Small intestine (tissue), 7 donors: Measurements from ENCODE around the gene STT3B. TPM values are rescaled to one million over a fixed set of nuclear protein-coding genes. Genes with fewer than 3 reads are reported as not detected.

ENCODE experiments used
- DNase-seq, 2 donors: peaks; one replicate each; pipeline versions ENCODE4 v3.0.0 to v3.0.0-alpha.2; 2013
- FAIRE-seq: peaks from 2 replicates; lab custom pipeline; 2012; peaks lifted over from hg19 to GRCh38; lab: Jason Lieb, UNC
- H3K27ac ChIP-seq, 3 donors: one replicate each; pipeline ENCODE4 v1.5.1; 2013; ENCODE audit warnings: low read length in 2 of 3, mild to moderate bottlenecking in 2 of 3, control low read depth in 1 of 3, inconsistent platforms in 1 of 3, low read depth in 1 of 3, moderate library complexity in 1 of 3
- H3K27me3 ChIP-seq, 3 donors: one replicate each; pipeline ENCODE4 v1.6.1; 2013; ENCODE audit warnings: low read length in 3 of 3, inconsistent platforms in 1 of 3; ENCODE audit not compliant: control insufficient read depth in 3 of 3, insufficient read depth in 3 of 3
- H3K36me3 ChIP-seq, 3 donors: one replicate each; pipeline ENCODE4 v1.6.1; 2013; ENCODE audit warnings: low read length in 3 of 3, inconsistent platforms in 1 of 3, low read depth in 1 of 3, mild to moderate bottlenecking in 1 of 3, moderate library complexity in 1 of 3; ENCODE audit not compliant: control insufficient read depth in 3 of 3, insufficient read depth in 2 of 3
- H3K4me1 ChIP-seq, 3 donors: one replicate each; pipeline ENCODE4 v1.6.1; 2013; ENCODE audit warnings: low read length in 2 of 3, inconsistent platforms in 1 of 3, low read depth in 1 of 3, mild to moderate bottlenecking in 1 of 3, moderate library complexity in 1 of 3; ENCODE audit not compliant: control insufficient read depth in 3 of 3, insufficient read depth in 2 of 3
- H3K4me3 ChIP-seq, 3 donors: one replicate each; pipeline ENCODE4 v1.5.1; 2013; ENCODE audit warnings: low read length in 3 of 3, control low read depth in 1 of 3, inconsistent platforms in 1 of 3, low read depth in 1 of 3, mild to moderate bottlenecking in 1 of 3, moderate library complexity in 1 of 3
- H3K9me3 ChIP-seq, 2 donors: one replicate each; pipeline ENCODE4 v1.6.1; 2013; ENCODE audit warnings: low read depth in 1 of 2, low read length in 1 of 2; ENCODE audit not compliant: control insufficient read depth in 2 of 2, insufficient read depth in 1 of 2
- WGBS, 3 donors: extraction: QIAGEN DNeasy Blood & Tissue Kit; methylation state at CpG; one replicate each; pipeline ENCODE4 v1.1.7; 2013; 5-methylcytosine and 5-hydroxymethylcytosine counted together
- polyA plus RNA-seq, 4 donors: library from polyadenylated mRNA; stranded (reverse) in 3 of 4; unstranded in 1 of 4; fragments of 200-250 nt in 3 of 4; fragments of 120-200 nt in 1 of 4; gene quantifications; one replicate each; pipeline versions ENCODE4 v1.2.1 to v1.2.3, GENCODE V29; 2013
- donor health status: healthy with polysubstance abuse.
- donor health status: control.
- donor health status: control.
- donor health status: Bipolar disorder and iron deficiency.
- donor health status: healthy.

The STT3B gene
- polyA plus RNA-seq, 4 donors: 22.2 to 139 (median 51.4) TPM

DNA sequence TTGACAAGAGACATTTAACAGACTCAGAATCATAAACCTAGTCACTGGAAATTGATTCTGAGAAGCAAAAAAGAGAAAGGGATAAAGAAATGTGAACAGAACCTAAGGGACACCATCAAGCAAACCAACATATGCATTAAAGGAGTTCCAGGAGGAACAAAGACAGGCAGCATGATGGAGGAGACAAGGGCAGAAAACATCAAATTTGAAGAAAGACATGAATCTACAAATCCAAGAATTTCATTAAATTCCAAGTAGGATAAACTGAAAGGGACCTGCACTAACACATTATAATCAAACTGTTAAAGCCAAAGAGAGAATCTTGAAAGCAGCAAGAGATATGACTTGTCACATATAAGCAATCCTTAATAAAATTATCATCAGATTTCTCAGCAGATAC is 122.3 kb downstream of the STT3B start:
- Histone ChIP-seq H3K9me3 (peaks cover 0 to 31% of the 10 kb centered on the region in 2 donors), H3K27me3 (no peaks in the 10 kb centered on the region), H3K4me1 (no peaks in the 10 kb centered on the region), H3K36me3 (peaks cover 0 to 4% (median 0%) of the 10 kb centered on the region in 3 donors), H3K27ac (no peak overlapping the region), H3K4me3 (no peak overlapping the region)
- no peak for FAIRE-seq
- no peak for DNase-seq

DNA sequence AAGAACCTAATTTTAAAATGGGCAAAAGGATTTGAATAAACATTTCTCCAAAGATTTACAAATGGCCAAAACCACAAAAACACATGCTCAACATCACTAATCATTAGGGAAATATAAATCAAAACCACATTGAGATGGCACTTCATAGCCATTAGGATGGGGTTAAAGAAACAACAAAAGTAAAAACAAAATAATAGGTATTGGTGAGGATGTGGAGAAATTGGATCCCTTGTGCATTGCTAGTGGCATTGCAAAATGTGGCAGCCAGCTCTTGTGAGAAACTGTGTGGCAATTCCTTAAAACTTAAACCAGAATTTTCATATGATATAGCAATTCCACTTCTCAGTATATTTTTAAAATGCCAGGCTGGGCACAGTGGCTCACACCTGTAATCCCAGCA is 126.5 kb downstream of the STT3B start:
- DNase-seq (no peak), FAIRE-seq (no peak)
- Histone ChIP-seq H3K27ac (no peak overlapping the region), H3K4me3 (no peak overlapping the region), H3K9me3 (peaks cover 0 to 14% of the 10 kb centered on the region in 2 donors), H3K4me1 (no peaks in the 10 kb centered on the region), H3K27me3 (no peaks in the 10 kb centered on the region), H3K36me3 (peaks cover 0 to 18% (median 0%) of the 10 kb centered on the region in 3 donors)

GRCh38 chr3:31661286-31661685 is 128.6 kb downstream of the STT3B start:
- no peak for DNase-seq

GRCh38 chr3:31661993-31662670 is 129.4 kb downstream of the STT3B start:
- peaks cover 0 to 31% (median 0%) of the 10 kb centered on the region in 3 donors for H3K36me3 ChIP-seq
- no peaks in the 10 kb centered on the region for H3K9me3 ChIP-seq
- no peaks in the 10 kb centered on the region for H3K4me1 ChIP-seq
- no peak overlapping the region for H3K27ac ChIP-seq
- 90 to 97% (median 95%) methylated on average over 5 of the region's 5 CpGs for WGBS, 3 donors
- no peaks in the 10 kb centered on the region for H3K27me3 ChIP-seq
- FAIRE-seq: no peak
- no peak overlapping the region for H3K4me3 ChIP-seq
- DNase-seq: no peak

More at GRCh38 chr3:31661286-31661685, 128.6 kb downstream of the STT3B start:
- Histone ChIP-seq H3K9me3 (no peaks in the 10 kb centered on the region), H3K27me3 (no peaks in the 10 kb centered on the region), H3K4me3 (no peak overlapping the region), H3K27ac (no peak overlapping the region), H3K36me3 (peaks cover 0 to 30% (median 0%) of the 10 kb centered on the region in 3 donors), H3K4me1 (no peaks in the 10 kb centered on the region)
- no peak for FAIRE-seq
- WGBS, 3 donors: 79 to 88% (median 84%) methylated on average over 5 of the region's 5 CpGs

- Histone ChIP-seq H3K4me1 (no peaks in the 10 kb centered on the region), H3K36me3 (peaks cover 0 to 33% (median 0%) of the 10 kb centered on the region in 3 donors), H3K27ac (no peak overlapping the region), H3K4me3 (no peak overlapping the region), H3K9me3 (no peaks in the 10 kb centered on the region), H3K27me3 (no peaks in the 10 kb centered on the region)
- FAIRE-seq (no peak), DNase-seq (no peak)
- 97 to 99% (median 98%) methylated on average over 17 of the region's 17 CpGs for WGBS, 3 donors
Observed at GRCh38 chr3:31664031-31664430, 131.3 kb downstream of the STT3B start.

DNA sequence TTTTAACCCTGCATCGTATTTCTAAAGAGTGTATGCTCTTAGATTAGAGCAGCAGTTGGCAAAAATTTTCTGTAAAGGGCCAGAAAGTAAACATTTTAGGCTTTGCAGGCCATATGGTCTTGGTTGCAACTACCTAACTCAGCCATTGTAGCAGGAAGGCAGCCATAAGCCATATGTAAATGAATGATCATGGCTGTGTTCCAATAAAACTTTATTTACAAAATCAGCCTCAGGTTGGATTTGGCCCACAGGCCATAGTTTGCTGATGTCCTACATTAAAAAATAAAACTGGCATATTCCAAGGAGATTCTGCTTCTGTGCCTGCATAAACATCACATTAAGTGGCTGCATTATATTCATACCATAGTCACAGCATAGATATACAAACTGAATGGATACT is 134.9 kb downstream of the STT3B start:
- no peak for FAIRE-seq
- 83 to 94% (median 90%) methylated on average over 1 of the region's 1 CpG for WGBS, 3 donors
- Histone ChIP-seq H3K9me3 (no peaks in the 10 kb centered on the region), H3K27me3 (no peaks in the 10 kb centered on the region), H3K27ac (no peak overlapping the region), H3K4me3 (no peak overlapping the region), H3K36me3 (peaks cover 0 to 29% (median 0%) of the 10 kb centered on the region in 3 donors), H3K4me1 (peaks cover 0 to 13% (median 0%) of the 10 kb centered on the region in 3 donors)
- DNase-seq: no peak

- DNase-seq (peak; percentile 8 to 14), FAIRE-seq (no peak)
- WGBS, 3 donors: 87 to 88% (median 87%) methylated on average over 4 of the region's 4 CpGs
- peaks cover 0 to 13% (median 0%) of the 10 kb centered on the region in 3 donors for H3K4me1 ChIP-seq
- no peaks in the 10 kb centered on the region for H3K27me3 ChIP-seq
- no peak overlapping the region for H3K4me3 ChIP-seq
- no peak overlapping the region for H3K27ac ChIP-seq
- H3K36me3 ChIP-seq: peaks cover 0 to 28% (median 0%) of the 10 kb centered on the region in 3 donors
- no peaks in the 10 kb centered on the region for H3K9me3 ChIP-seq
Observed at GRCh38 chr3:31668242-31668641, 135.5 kb downstream of the STT3B start.

DNA sequence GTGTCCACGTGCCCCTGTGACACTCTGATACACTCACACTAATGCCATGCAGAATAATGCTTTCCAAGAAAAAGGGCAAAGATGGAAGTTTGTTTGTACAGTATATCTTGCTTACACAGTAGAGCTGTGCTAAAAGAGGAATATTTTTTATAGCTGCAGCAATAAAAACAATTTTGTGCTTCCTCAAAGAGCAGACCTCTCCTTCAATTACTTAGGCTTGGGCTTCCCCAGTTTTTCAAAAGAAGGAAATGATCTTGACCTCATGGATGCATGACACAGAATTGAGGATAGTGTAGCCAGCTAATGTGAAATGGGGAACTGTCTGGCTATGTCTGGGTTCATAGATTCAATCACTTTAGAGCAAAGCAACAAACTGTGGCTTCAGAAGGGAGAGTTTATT is 137.4 kb downstream of the STT3B start:
- FAIRE-seq (no peak), DNase-seq (peak in 1 of 2 donors; percentile 7)
- Histone ChIP-seq H3K4me3 (no peak overlapping the region), H3K36me3 (peaks cover 0 to 19% (median 0%) of the 10 kb centered on the region in 3 donors), H3K27me3 (no peaks in the 10 kb centered on the region), H3K4me1 (peaks cover 0 to 13% (median 0%) of the 10 kb centered on the region in 3 donors), H3K9me3 (no peaks in the 10 kb centered on the region), H3K27ac (no peak overlapping the region)
- 10 to 51% (median 29%) methylated on average over 1 of the region's 1 CpG for WGBS, 3 donors
